H1 (cell line): ENCODE measurements around the gene RNF215. TPM values are rescaled to one million over a fixed set of nuclear protein-coding genes. Genes with fewer than 3 reads are reported as not detected.
A peak's percentile ranks its signal among the peaks of the same experiment; 100 is the strongest.

ENCODE experiments used
- CTCF ChIA-PET: fragments of 300-600 bp; sonication (Branson Sonifier 250); formaldehyde crosslinking; loops from one replicate; lab custom pipeline; 2021; ENCODE audit not compliant: partially characterized antibody; lab: Charles Lee
- POLR2A ChIA-PET: fragments of 300-600 bp; sonication (Branson Sonifier 250); formaldehyde crosslinking; loops from one replicate; lab custom pipeline; 2021; ENCODE audit warnings: inconsistent platforms; ENCODE audit not compliant: partially characterized antibody; lab: Charles Lee
- DNase-seq, 2 experiments: peaks; one replicate each; pipeline versions ENCODE4 v3.0.0 to v3.0.0-alpha.2; 2010 to 2022; ENCODE audit warnings: low spot score in 2 of 2, low read depth in 1 of 2, mixed read lengths in 1 of 2
- FAIRE-seq: peaks from 2 replicates; lab custom pipeline; 2011; peaks lifted over from hg19 to GRCh38; lab: Jason Lieb, UNC
- H2AFZ ChIP-seq: 2 replicates; pipeline ENCODE4 v1.8.1; 2012; ENCODE audit warnings: low read length, inconsistent platforms
- H2AK5ac ChIP-seq: 2 replicates; pipeline ENCODE4 v1.6.1; 2013; ENCODE audit warnings: low read depth, low read length
- H2BK120ac ChIP-seq: replicated peaks from 2 replicates; pipeline ENCODE3; 2013; ENCODE audit warnings: low read depth, low read length, inconsistent platforms
- H2BK12ac ChIP-seq: 2 replicates; pipeline ENCODE4 v1.6.1; 2013; ENCODE audit warnings: low read depth, low read length
- H2BK15ac ChIP-seq: 2 replicates; pipeline ENCODE4 v1.6.1; 2013; ENCODE audit warnings: low read length
- H2BK20ac ChIP-seq: 2 replicates; pipeline ENCODE4 v1.6.1; 2013; ENCODE audit warnings: low read length
- H2BK5ac ChIP-seq: 2 replicates; pipeline ENCODE4 v1.6.1; 2013; ENCODE audit warnings: low read depth, low read length
- H3K14ac ChIP-seq: 2 replicates; pipeline ENCODE4 v1.6.1; 2013; ENCODE audit warnings: inconsistent platforms; ENCODE audit not compliant: insufficient read length
- H3K18ac ChIP-seq: 2 replicates; pipeline ENCODE4 v1.6.1; 2013; ENCODE audit warnings: low read length; ENCODE audit errors: extremely low read depth
- H3K23ac ChIP-seq: 2 replicates; pipeline ENCODE4 v1.6.1; 2013; ENCODE audit warnings: inconsistent platforms; ENCODE audit not compliant: insufficient read length
- H3K23me2 ChIP-seq: 2 replicates; pipeline ENCODE4 v1.6.1; 2013; ENCODE audit warnings: low read depth, low read length
- H3K27ac ChIP-seq: 2 replicates; pipeline ENCODE4 v1.6.1; 2011; ENCODE audit warnings: low read depth, low read length, inconsistent platforms
- H3K27me3 ChIP-seq, 4 experiments: replicated peaks in 1 of 4; 1 replicate in 1 of 4; 2 replicates in 3 of 4; pipeline versions ENCODE4 v1.6.1 to v1.8.1; 2011 to 2013; ENCODE audit warnings: low read length in 3 of 4, mild to moderate bottlenecking in 3 of 4, inconsistent platforms in 2 of 4, mixed read lengths in 2 of 4, moderate library complexity in 1 of 4; ENCODE audit not compliant: control insufficient read depth in 3 of 4, insufficient read depth in 3 of 4; ENCODE audit errors: extremely low read depth in 1 of 4
- H3K36me3 ChIP-seq, 4 experiments: 2 replicates each; pipeline versions ENCODE4 v1.6.1 to v1.8.1; 2011 to 2013; ENCODE audit warnings: mild to moderate bottlenecking in 4 of 4, low read length in 3 of 4, moderate library complexity in 2 of 4, control low read depth in 1 of 4, inconsistent platforms in 1 of 4; ENCODE audit not compliant: insufficient read depth in 4 of 4, control insufficient read depth in 2 of 4
- H3K4ac ChIP-seq: replicated peaks from 2 replicates; pipeline ENCODE3; 2013; ENCODE audit warnings: low read length, low read depth, mixed read lengths, inconsistent platforms; ENCODE audit not compliant: insufficient read length
- H3K4me1 ChIP-seq, 4 experiments: replicated peaks in 1 of 4; 1 replicate in 1 of 4; 2 replicates in 3 of 4; pipeline versions ENCODE4 v1.6.1 to v1.8.1; 2011 to 2013; ENCODE audit warnings: low read length in 3 of 4, inconsistent platforms in 2 of 4, mixed read lengths in 1 of 4; ENCODE audit not compliant: insufficient read depth in 4 of 4, control insufficient read depth in 3 of 4
- H3K4me2 ChIP-seq, 2 experiments: 2 replicates each; pipeline versions ENCODE4 v1.6.1 to v1.8.1; 2011 to 2013; ENCODE audit warnings: low read depth in 2 of 2, low read length in 2 of 2, control low read depth in 1 of 2, inconsistent platforms in 1 of 2, mild to moderate bottlenecking in 1 of 2; ENCODE audit not compliant: insufficient read depth in 1 of 2
- H3K4me3 ChIP-seq, 4 experiments: fragments of 200-600, 300-600 bp in 1 of 4; sonication (generic), shearing (Covaris generic), sonication (Bioruptor Twin) in 1 of 4; 2 replicates each; pipeline versions ENCODE4 v1.5.1 to v1.8.1; 2011 to 2016; ENCODE audit warnings: low read length in 4 of 4, low read depth in 3 of 4, control low read depth in 2 of 4, inconsistent platforms in 2 of 4, mild to moderate bottlenecking in 2 of 4, mixed read lengths in 1 of 4, moderate library complexity in 1 of 4; ENCODE audit not compliant: insufficient read depth in 2 of 4; ENCODE audit errors: extremely low read depth in 1 of 4
- H3K56ac ChIP-seq: replicated peaks from 2 replicates; pipeline ENCODE3; 2013; ENCODE audit warnings: low read depth, mild to moderate bottlenecking, mixed read lengths, low read length, inconsistent platforms; ENCODE audit not compliant: insufficient read length
- H3K79me1 ChIP-seq: 2 replicates; pipeline ENCODE4 v1.6.1; 2013; ENCODE audit warnings: low read depth, low read length, control low read depth
- H3K79me2 ChIP-seq, 2 experiments: 2 replicates each; pipeline versions ENCODE4 v1.6.1 to v1.8.1; 2012 to 2013; ENCODE audit warnings: low read length in 2 of 2, mild to moderate bottlenecking in 2 of 2, inconsistent platforms in 1 of 2; ENCODE audit not compliant: insufficient read depth in 2 of 2, control insufficient read depth in 1 of 2
- H3K9ac ChIP-seq, 4 experiments: replicated peaks in 1 of 4; 1 replicate in 1 of 4; 2 replicates in 3 of 4; pipeline versions ENCODE4 v1.6.1 to v1.8.1; 2011 to 2013; ENCODE audit warnings: low read depth in 3 of 4, low read length in 3 of 4, control low read depth in 2 of 4, mild to moderate bottlenecking in 2 of 4, moderate library complexity in 2 of 4, inconsistent platforms in 1 of 4; ENCODE audit errors: extremely low read depth in 1 of 4
- H3K9me3 ChIP-seq, 2 experiments: 2 replicates each; pipeline versions ENCODE4 v1.6.1 to v1.8.1; 2012 to 2013; ENCODE audit warnings: mild to moderate bottlenecking in 2 of 2, moderate library complexity in 2 of 2, control low read depth in 1 of 2, inconsistent platforms in 1 of 2, low read depth in 1 of 2, low read length in 1 of 2, mixed read lengths in 1 of 2; ENCODE audit not compliant: insufficient read depth in 2 of 2
- H4K20me1 ChIP-seq, 2 experiments: replicated peaks in 1 of 2; 2 replicates each; pipeline versions ENCODE3 to v1.8.1; 2011 to 2013; ENCODE audit warnings: inconsistent platforms in 2 of 2, low read length in 2 of 2, mild to moderate bottlenecking in 1 of 2; ENCODE audit not compliant: insufficient read depth in 2 of 2, control insufficient read depth in 1 of 2
- H4K5ac ChIP-seq: 2 replicates; pipeline ENCODE4 v1.6.1; 2013; ENCODE audit warnings: low read length, low read depth, mixed read lengths, inconsistent platforms; ENCODE audit not compliant: insufficient read length
- H4K8ac ChIP-seq: 2 replicates; pipeline ENCODE4 v1.8.0; 2013; ENCODE audit warnings: mild to moderate bottlenecking, moderate library complexity, low read length, inconsistent platforms; ENCODE audit not compliant: insufficient read depth; ENCODE audit errors: extremely low read depth
- H4K91ac ChIP-seq: replicated peaks from 2 replicates; pipeline ENCODE3; 2013; ENCODE audit warnings: low read length, mixed read lengths, inconsistent platforms; ENCODE audit not compliant: insufficient read length
- BCL11A ChIP-seq, 2 experiments: IDR thresholded peaks; one replicate each; pipeline ENCODE4 v1.6.1; 2011; ENCODE audit warnings: low read depth in 2 of 2, low read length in 2 of 2, mild to moderate bottlenecking in 2 of 2
- BRCA1 ChIP-seq: IDR thresholded peaks from 2 replicates; pipeline ENCODE4 v1.6.1; 2012; ENCODE audit warnings: low read depth, low read length, improper control_type of control experiment
- CEBPB ChIP-seq: IDR thresholded peaks from 2 replicates; pipeline ENCODE4 v1.6.1; 2012; ENCODE audit warnings: low read depth, low read length
- CHD2 ChIP-seq: IDR thresholded peaks from 2 replicates; pipeline ENCODE4 v1.6.1; 2012; ENCODE audit warnings: low read length, improper control_type of control experiment
- MAFK ChIP-seq: IDR thresholded peaks from 2 replicates; pipeline ENCODE4 v1.6.1; 2012; ENCODE audit warnings: low read depth, mild to moderate bottlenecking, improper control_type of control experiment, low read length
- POU5F1 ChIP-seq: IDR thresholded peaks from 2 replicates; pipeline ENCODE4 v1.6.1; 2011; ENCODE audit warnings: low read depth, mild to moderate bottlenecking, low read length, moderate library complexity
- RFX5 ChIP-seq: IDR thresholded peaks from 2 replicates; pipeline ENCODE4 v1.6.1; 2011; ENCODE audit warnings: low read depth, low read length, improper control_type of control experiment, borderline replicate concordance
- SAP30 ChIP-seq: fragments of 300-600 bp; sonication (generic); IDR thresholded peaks from 2 replicates; pipeline ENCODE4 v1.7.1; 2012; ENCODE audit warnings: low read length, moderate library complexity, mild to moderate bottlenecking, inconsistent platforms; ENCODE audit not compliant: insufficient read depth, insufficient replicate concordance
- SP2 ChIP-seq: IDR thresholded peaks from 2 replicates; pipeline ENCODE4 v1.6.1; 2012; ENCODE audit warnings: mild to moderate bottlenecking, low read length, inconsistent platforms
- SUZ12 ChIP-seq: fragments of 200-600 bp; sonication (generic); IDR thresholded peaks from 2 replicates; pipeline ENCODE4 v1.6.1; 2012; ENCODE audit warnings: mild to moderate bottlenecking, inconsistent platforms, low read length, moderate library complexity, mixed read lengths
- TEAD4 ChIP-seq: IDR thresholded peaks from 2 replicates; pipeline ENCODE4 v1.6.1; 2012; ENCODE audit warnings: low read depth, low read length, inconsistent platforms, mixed read lengths
- WGBS, 2 experiments: shearing (Covaris generic) in 1 of 2; methylation state at CpG; one replicate each; pipeline versions ENCODE4 v1.1.6 to v1.1.7; 2013 to 2015; ENCODE audit warnings: low lambda C conversion rate in 2 of 2, mixed read lengths in 2 of 2, inconsistent platforms in 1 of 2, low coverage in 1 of 2, missing lambda C conversion rate in 1 of 2; ENCODE audit not compliant: insufficient replicate concordance in 2 of 2, insufficient coverage in 1 of 2, insufficient read length in 1 of 2; ENCODE audit errors: extremely low coverage in 1 of 2, missing lambda C conversion rate in 1 of 2; 5-methylcytosine and 5-hydroxymethylcytosine counted together
- polyA plus RNA-seq, 7 experiments: library from polyadenylated mRNA; depleted of rRNA in 3 of 7; stranded (reverse) in 5 of 7; unstranded in 2 of 7; fragments of >200 nt in 5 of 7; fragments of 200-250 nt in 2 of 7; gene quantifications; 1 replicate in 5 of 7; 2 replicates in 1 of 7; 4 replicates in 1 of 7; pipeline versions ENCODE4 v1.2.1 to v1.2.3, GENCODE V29; 2011 to 2013; ENCODE audit warnings: missing spikeins in 2 of 7, mixed read lengths in 2 of 7
- total RNA-seq: library from RNA; stranded (reverse); fragmentation: NEBNext Ultra II Directional; extraction: Animal tissue kit (Norgen Biotek cat#: 25700); gene quantifications from 2 replicates; pipeline ENCODE4 v1.2.1, GENCODE V29; 2021

The RNF215 gene
- total and polyA plus RNA-seq, 2 of the 8 experiments (the other 6 are each of a cell fraction or from before 2014, with no cell fraction given) = 13.1 to 19.0 TPM

GRCh38 chr22:30422481-30423300 lies 35.5 kb upstream of the RNF215 start:
- Histone ChIP-seq H4K8ac (peak overlapping the region; percentile 88; the same call in 1 of the 2 replicates), H3K18ac (peak overlapping the region; percentile 98), H2AK5ac (peak overlapping the region; percentile 46; the same call in 1 of the 2 replicates), H3K9ac (peak overlapping the region; percentile 51 to 87 (median 82)), H3K56ac (peak overlapping the region; percentile 67), H3K27ac (peak overlapping the region; percentile 80), H3K79me1 (no peaks in the 10 kb centered on the region; the same call in 1 of the 2 replicates), H3K4me1 (peaks cover 3 to 21% (median 13%) of the 10 kb centered on the region in 4 experiments), H3K27me3 (no peaks in the 10 kb centered on the region), H3K23ac (no peak overlapping the region), H4K91ac (peak overlapping the region; percentile 90), H2BK5ac (peak overlapping the region; percentile 94), H3K9me3 (no peaks in the 10 kb centered on the region), H4K20me1 (peaks cover 0 to 10% of the 10 kb centered on the region in 2 experiments), H3K79me2 (peaks cover 0 to 7% of the 10 kb centered on the region in 2 experiments; a peak in 1 of 4 replicates), H2BK15ac (peak overlapping the region; percentile 76; the same call in 1 of the 2 replicates), H3K4me2 (peak overlapping the region; percentile 71 to 93), H3K36me3 (peaks cover 0 to 10% (median 5%) of the 10 kb centered on the region in 4 experiments; a peak in 6 of 8 replicates), H2AFZ (0 out of 2 replicates have a peak overlapping the region, but pooled peaks have one; percentile 1), H3K14ac (no peak overlapping the region), H3K4me3 (peak overlapping the region; percentile 58 to 88 (median 72)), H3K23me2 (peaks cover 22% of the 10 kb centered on the region), H3K4ac (peak overlapping the region; percentile 51), H2BK120ac (no peak overlapping the region), H4K5ac (peak overlapping the region; percentile 82), H2BK12ac (peak overlapping the region; percentile 4; the same call in 1 of the 2 replicates), H2BK20ac (no peak overlapping the region)
- CTCF ChIA-PET = interaction anchor here (0.8 to 12.0 kb wide), 10 partner anchors 8 to 159 kb away, joined by 3 to 164 read pairs (median 4); partner anchors contain the start of genes RNF215 and SEC14L2
- peak; percentile 60 to 76 for DNase-seq
- POLR2A ChIA-PET = interaction anchor here (0.6 to 5.2 kb wide), 20 partner anchors 8 to 660 kb away, joined by 3 to 39 read pairs (median 5); partner anchors contain the start of genes CCDC157, SEC14L2, SF3A1 and TBC1D10A
- FAIRE-seq = no peak
- WGBS, 2 experiments = 34% methylated on average over 18 of the region's 18 CpGs; no CpG with 5 or more reads in 1 of the 2 experiments
- TF ChIP-seq MAFK (0 out of 2 replicates have a peak, but pooled peaks have one; percentile 2), RFX5 (no peak), SUZ12 (no peak), CHD2 (no peak), BCL11A (IDR thresholded peaks at IDR 0.05; ENCODE audit: low read depth in 2 of 2, low read length in 2 of 2) (no peak), TEAD4 (no peak), POU5F1 (no peak), BRCA1 (no peak), CEBPB (no peak), SP2 (no peak), SAP30 (peak; percentile 66)
